K562 (cell line): ENCODE results near the gene SRMS. TPM values are rescaled to one million over a fixed set of nuclear protein-coding genes. Genes with fewer than 3 reads are reported as not detected.

ENCODE experiments used
- CHCHD3 ChIP-seq: fragments of 250-450 bp; sonication (Bioruptor Pico); IDR thresholded peaks from 2 replicates; pipeline ENCODE4 v2.1.2; 2022; ENCODE audit warnings: mild to moderate bottlenecking
- ETS2 ChIP-seq: IDR thresholded peaks from 2 replicates; pipeline ENCODE4 v1.6.1; 2016; ENCODE audit warnings: borderline replicate concordance, missing genetic modification characterization, mild to moderate bottlenecking, moderate library complexity, missing compliant biosample characterization; ENCODE audit not compliant: poor library complexity, severe bottlenecking
- POU5F1 ChIP-seq: fragments of 150-350 bp; IDR thresholded peaks from 2 replicates; pipeline ENCODE4 v1.6.1; 2014; ENCODE audit warnings: borderline replicate concordance, low read length, low read depth, mild to moderate bottlenecking; ENCODE audit not compliant: partially characterized antibody
- RBM34 ChIP-seq: fragments of 200-400 bp; formaldehyde crosslinking; IDR thresholded peaks from 2 replicates; pipeline ENCODE4 v1.6.1; 2018; ENCODE audit warnings: low read length, borderline replicate concordance; ENCODE audit not compliant: insufficient read depth
- TEAD1 ChIP-seq, 2 experiments: fragments of 450-650 bp in 1 of 2; sonication (generic) in 1 of 2; formaldehyde crosslinking; IDR thresholded peaks; 2 replicates each; pipeline versions ENCODE4 v1.4.0 to v1.8.0; 2020 to 2022; ENCODE audit warnings: mild to moderate bottlenecking in 2 of 2, missing genetic modification reagents in 1 of 2
- TFE3 ChIP-seq: fragments of 450-650 bp; formaldehyde crosslinking; IDR thresholded peaks from 2 replicates; pipeline ENCODE4 v1.4.0; 2020; ENCODE audit warnings: mild to moderate bottlenecking, mixed read lengths
- TOE1 ChIP-seq, 2 experiments: fragments of 450-650 bp in 1 of 2; sonication (generic) in 1 of 2; formaldehyde crosslinking in 1 of 2; IDR thresholded peaks; 2 replicates each; pipeline versions ENCODE4 v1.7.1 to v1.8.0; 2016 to 2022; ENCODE audit warnings: borderline replicate concordance in 2 of 2, mild to moderate bottlenecking in 2 of 2, antibody characterized with exemption in 1 of 2, inconsistent platforms in 1 of 2, low read depth in 1 of 2, missing genetic modification reagents in 1 of 2, moderate library complexity in 1 of 2
- polyA plus RNA-seq, 8 experiments: library from polyadenylated mRNA; depleted of rRNA in 4 of 8; stranded (reverse) in 5 of 8; unstranded in 3 of 8; fragments of >200 nt; fragmentation: Nextera tagmentation in 2 of 8; fragmentation: Illumina TruSeq in 1 of 8; extraction: Ambion mirVana in 2 of 8; extraction: Trizol in 1 of 8; gene quantifications; 2 replicates each; pipeline versions ENCODE4 v1.2.1 to v1.2.3, GENCODE V29; 2011 to 2014; ENCODE audit warnings: inconsistent platforms in 1 of 8, missing spikeins in 1 of 8
- total RNA-seq, 7 experiments: library from RNA; depleted of rRNA in 6 of 7; stranded (reverse); fragments of >200 nt in 6 of 7; fragmentation: Illumina TruSeq in 2 of 7; extraction: Trizol in 2 of 7; gene quantifications; 2 replicates each; pipeline versions ENCODE4 v1.2.1 to v1.2.3, GENCODE V29; 2011 to 2021; ENCODE audit warnings: low replicate concordance in 1 of 7

SRMS gene
- total and polyA plus RNA-seq, 9 of the 15 experiments (the other 6 are each of a cell fraction or from before 2014, with no cell fraction given): 0.07 TPM; not detected in 8

DNA sequence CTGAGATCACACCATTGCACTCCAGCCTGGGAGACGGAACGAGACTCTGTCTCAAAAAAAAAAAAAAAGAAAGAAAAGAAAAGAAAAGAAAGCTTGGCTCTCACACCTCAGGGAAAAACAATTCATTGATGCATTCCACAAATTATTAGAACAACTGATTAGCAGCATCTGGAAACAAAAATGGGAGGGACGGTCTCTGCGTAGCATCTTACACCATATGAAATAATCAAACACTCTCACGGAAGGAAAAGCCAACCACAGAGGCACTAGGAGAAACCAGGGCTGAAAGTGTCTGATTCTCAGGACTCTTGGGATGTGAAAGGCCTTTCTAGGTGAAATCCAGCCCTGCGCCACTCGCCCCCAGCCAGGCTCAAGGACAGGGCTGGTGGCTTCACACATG, 28.8 kb upstream of the SRMS start (continued):
- TF ChIP-seq TFE3 (CRISPR knock-in tag) (no peak), TEAD1 (CRISPR knock-in tag; IDR thresholded peaks at IDR 0.05) (no peak), RBM34 (no peak), CHCHD3 (CRISPR knock-in tag) (no peak), ETS2 (tag) (no peak), POU5F1 (no peak), TOE1 (IDR thresholded peaks at IDR 0.05; ENCODE audit: borderline replicate concordance) (no peak), TOE1 (CRISPR knock-in tag; IDR thresholded peaks at IDR 0.05; ENCODE audit: borderline replicate concordance, low read depth) (no peak)
